Thoracic aorta (tissue), 2 donors: Measurements from ENCODE around the gene RBM28. TPM values are rescaled to one million over a fixed set of nuclear protein-coding genes. Genes with fewer than 3 reads are reported as not detected.

ENCODE experiments used
- ATAC-seq: fragments of 150-250 bp; one replicate; pipeline ENCODE4 v1.8.0; 2017; ENCODE audit warnings: low read depth; ENCODE audit not compliant: insufficient number of reproducible peaks, low FRiP score
- DNase-seq: peaks from one replicate; pipeline ENCODE4 v3.0.0-alpha.2; 2020; ENCODE audit warnings: low spot score
- H3K27ac ChIP-seq, 2 donors: fragments of 200-600 bp; sonication (generic); 1 replicate in 1 of 2; 2 replicates in 1 of 2; pipeline ENCODE4 v1.5.1; 2016; ENCODE audit warnings: mild to moderate bottlenecking in 2 of 2, moderate library complexity in 2 of 2
- H3K27me3 ChIP-seq: fragments of 200-600 bp; sonication (generic); replicated peaks from 2 replicates; pipeline ENCODE4 v1.6.0; 2016; ENCODE audit warnings: mild to moderate bottlenecking; ENCODE audit not compliant: insufficient read depth
- H3K36me3 ChIP-seq: fragments of 200-600 bp; sonication (generic); one replicate; pipeline ENCODE4 v1.5.1; 2016
- H3K4me1 ChIP-seq, 2 donors: fragments of 200-600 bp; sonication (generic); 1 replicate in 1 of 2; 2 replicates in 1 of 2; pipeline versions ENCODE4 v1.5.1 to v1.6.0; 2016; ENCODE audit warnings: low read depth in 2 of 2, mild to moderate bottlenecking in 1 of 2; ENCODE audit not compliant: control insufficient read depth in 1 of 2
- H3K4me3 ChIP-seq: fragments of 200-600 bp; sonication (generic); 2 replicates; pipeline ENCODE4 v1.5.1; 2016; ENCODE audit warnings: mild to moderate bottlenecking
- H3K9me3 ChIP-seq: fragments of 200-600 bp; sonication (generic); 2 replicates; pipeline ENCODE4 v1.5.1; 2016
- CTCF ChIP-seq: fragments of 200-600 bp; sonication (generic); IDR thresholded peaks from one replicate; pipeline ENCODE4 v1.5.1; 2019; ENCODE audit warnings: antibody characterized with exemption
- total RNA-seq, 2 donors: library from RNA; depleted of rRNA; stranded (reverse); fragments of >200 nt; gene quantifications; one replicate each; pipeline versions ENCODE4 v1.1.0 to v1.2.3, GENCODE V29; 2016

Gene RBM28
- total RNA-seq, 2 donors from 2014 or later, result 20.6 to 49.2 TPM

GRCh38 chr7:128324368-128324680, 19.4 kb downstream of the RBM28 start:
- H3K9me3 ChIP-seq, result no peaks in the 10 kb centered on the region
- DNase-seq (no peak), ATAC-seq (no peak)
- H3K4me1 ChIP-seq, result peaks cover 0 to 9% of the 10 kb centered on the region in 2 donors
- no peaks in the 10 kb centered on the region for H3K27me3 ChIP-seq
- peaks cover 54% of the 10 kb centered on the region for H3K36me3 ChIP-seq
- no peak for TF ChIP-seq CTCF
- peak overlapping the region; percentile 50 to 72 for H3K27ac ChIP-seq
- no peak overlapping the region for H3K4me3 ChIP-seq

GRCh38 chr7:128323459-128324367, 20.0 kb downstream of the RBM28 start:
- no peaks in the 10 kb centered on the region for H3K9me3 ChIP-seq
- peaks cover 53% of the 10 kb centered on the region for H3K36me3 ChIP-seq
- DNase-seq (no peak), ATAC-seq (no peak)
- peak overlapping the region; percentile 50 to 72 for H3K27ac ChIP-seq
- no peaks in the 10 kb centered on the region for H3K27me3 ChIP-seq
- no peak for TF ChIP-seq CTCF
- H3K4me1 ChIP-seq, result peaks cover 0 to 9% of the 10 kb centered on the region in 2 donors
- no peak overlapping the region for H3K4me3 ChIP-seq

GRCh38 chr7:128323040-128323439, 20.7 kb downstream of the RBM28 start:
- no peak for ATAC-seq
- TF ChIP-seq CTCF, result no peak
- H3K4me3 ChIP-seq, result no peak overlapping the region
- H3K9me3 ChIP-seq, result no peaks in the 10 kb centered on the region
- H3K27me3 ChIP-seq, result no peaks in the 10 kb centered on the region
- no peak for DNase-seq
- H3K4me1 ChIP-seq, result peaks cover 0 to 9% of the 10 kb centered on the region in 2 donors
- H3K36me3 ChIP-seq, result peaks cover 47% of the 10 kb centered on the region
- peak overlapping the region in 1 of 2 donors; percentile 72 for H3K27ac ChIP-seq

- ATAC-seq, result no peak
- Histone ChIP-seq H3K27ac (no peak overlapping the region), H3K27me3 (no peaks in the 10 kb centered on the region), H3K9me3 (no peaks in the 10 kb centered on the region), H3K4me1 (peaks cover 0 to 9% of the 10 kb centered on the region in 2 donors), H3K36me3 (peaks cover 56% of the 10 kb centered on the region), H3K4me3 (no peak overlapping the region)
- no peak for TF ChIP-seq CTCF
- no peak for DNase-seq
Observed at GRCh38 chr7:128322040-128322643, 21.6 kb downstream of the RBM28 start.

GRCh38 chr7:128321044-128321422, 22.7 kb downstream of the RBM28 start:
- Histone ChIP-seq H3K27ac (no peak overlapping the region), H3K36me3 (peaks cover 67% of the 10 kb centered on the region), H3K27me3 (no peaks in the 10 kb centered on the region), H3K9me3 (no peaks in the 10 kb centered on the region), H3K4me3 (no peak overlapping the region), H3K4me1 (peaks cover 0 to 9% of the 10 kb centered on the region in 2 donors)
- no peak for TF ChIP-seq CTCF
- ATAC-seq, result no peak
- no peak for DNase-seq
